ENCODE data around the gene CISD1.

GRCh38 chr10:58268946-58269781 lies at the start of gene CISD1:
- TF ChIP-seq MAFK (IDR thresholded peaks at IDR 0.05; ENCODE audit: low read depth, low read length): no peak
- peak; percentile 94 for TF ChIP-seq MXI1 (IDR thresholded peaks at IDR 0.05; ENCODE audit: borderline replicate concordance, low read depth, low read length)
- no peak for TF ChIP-seq CTCF (conservative IDR thresholded peaks at IDR 0.05; ENCODE audit: low read depth, low read length)
- no peak for TF ChIP-seq RFX5 (IDR thresholded peaks at IDR 0.05; ENCODE audit: low read depth, low read length)
- no peak for TF ChIP-seq CHD1 (IDR thresholded peaks at IDR 0.05; ENCODE audit: low read depth, low read length)
- peak; percentile 83; the same call in 1 of the 2 replicates for TF ChIP-seq MAZ (IDR thresholded peaks at IDR 0.05; ENCODE audit: borderline replicate concordance, low read depth, low read length)
- no peak for TF ChIP-seq RAD21 (IDR thresholded peaks at IDR 0.05; ENCODE audit: low read length)
- peak; percentile 83 for TF ChIP-seq USF2 (IDR thresholded peaks at IDR 0.05; ENCODE audit: low read depth, low read length)
